Keratinocyte (primary cell): ENCODE results near the gene TMUB2.

Experiments used
- EZH2 ChIP-seq: IDR thresholded peaks from one replicate; pipeline ENCODE4 v1.6.1; 2012; ENCODE audit warnings: inconsistent platforms, mild to moderate bottlenecking, low read length, moderate library complexity
- TF ChIP-seq, protein P1 (sequence below), 3 experiments: IDR thresholded peaks in 1 of 3; conservative IDR thresholded peaks in 1 of 3; optimal IDR thresholded peaks in 1 of 3; 2 replicates in 2 of 3; 3 replicates in 1 of 3; pipeline versions ENCODE3 to v1.5.1; 2011; ENCODE audit warnings: low read length in 3 of 3, mild to moderate bottlenecking in 3 of 3, moderate library complexity in 2 of 3, control low read depth in 1 of 3, inconsistent platforms in 1 of 3; ENCODE audit not compliant: insufficient read depth in 2 of 3; ENCODE audit errors: extremely low read depth in 1 of 3

- no peak for TF ChIP-seq EZH2
- TF ChIP-seq, protein P1, sequence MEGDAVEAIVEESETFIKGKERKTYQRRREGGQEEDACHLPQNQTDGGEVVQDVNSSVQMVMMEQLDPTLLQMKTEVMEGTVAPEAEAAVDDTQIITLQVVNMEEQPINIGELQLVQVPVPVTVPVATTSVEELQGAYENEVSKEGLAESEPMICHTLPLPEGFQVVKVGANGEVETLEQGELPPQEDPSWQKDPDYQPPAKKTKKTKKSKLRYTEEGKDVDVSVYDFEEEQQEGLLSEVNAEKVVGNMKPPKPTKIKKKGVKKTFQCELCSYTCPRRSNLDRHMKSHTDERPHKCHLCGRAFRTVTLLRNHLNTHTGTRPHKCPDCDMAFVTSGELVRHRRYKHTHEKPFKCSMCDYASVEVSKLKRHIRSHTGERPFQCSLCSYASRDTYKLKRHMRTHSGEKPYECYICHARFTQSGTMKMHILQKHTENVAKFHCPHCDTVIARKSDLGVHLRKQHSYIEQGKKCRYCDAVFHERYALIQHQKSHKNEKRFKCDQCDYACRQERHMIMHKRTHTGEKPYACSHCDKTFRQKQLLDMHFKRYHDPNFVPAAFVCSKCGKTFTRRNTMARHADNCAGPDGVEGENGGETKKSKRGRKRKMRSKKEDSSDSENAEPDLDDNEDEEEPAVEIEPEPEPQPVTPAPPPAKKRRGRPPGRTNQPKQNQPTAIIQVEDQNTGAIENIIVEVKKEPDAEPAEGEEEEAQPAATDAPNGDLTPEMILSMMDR (optimal IDR thresholded peaks at IDR 0.05 in 1 of 3, IDR thresholded peaks at IDR 0.05 in 1 of 3, conservative IDR thresholded peaks at IDR 0.05 in 1 of 3; ENCODE audit: extremely low read depth in 1 of 3, insufficient read depth in 2 of 3, low read length in 3 of 3): no peak
Observed at GRCh38 chr17:44202756-44203155, 16.0 kb downstream of the TMUB2 start.
